ENCODE results near the gene HECTD4. TPM values are rescaled to one million over a fixed set of nuclear protein-coding genes. Genes with fewer than 3 reads are reported as not detected.
"Not testable (repeated sequence)": the region's sequence is repeated elsewhere in the genome, so short reads cannot be mapped to it uniquely, and the experiment has no call there.

Gene HECTD4
- total RNA-seq, 1 experiment from 2014 or later = 54.5 TPM

DNA sequence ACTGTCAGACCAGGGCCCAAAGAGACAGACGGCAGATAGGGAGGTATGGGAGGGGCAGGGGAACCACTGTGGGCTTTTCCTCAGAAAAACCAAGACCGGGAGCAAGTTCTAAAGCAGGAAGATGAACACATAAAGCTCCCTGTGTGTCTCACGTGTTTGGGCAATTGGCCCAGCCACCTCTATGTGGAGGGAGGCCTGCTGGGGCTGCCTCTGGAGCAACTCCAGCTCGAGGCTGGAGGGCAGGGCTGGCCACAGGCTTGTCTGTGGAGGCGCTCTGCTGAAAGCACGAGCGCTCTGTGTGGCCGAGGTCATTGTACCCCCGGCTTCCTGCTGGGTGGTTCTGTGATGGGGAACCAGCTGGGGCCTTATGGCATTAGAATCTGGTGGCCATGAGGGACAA is 220.5 kb downstream of the HECTD4 start:
- no peaks in the 10 kb centered on the region for H3K27me3 Mint-ChIP-seq (ENCODE audit: insufficient read depth, unreplicated experiment)
- ChIA-PET POLR2A (no interaction called here), CTCF (interaction anchor here (0.6 kb wide), 1 partner anchor 50 kb away, joined by 3 read pairs; no protein-coding TSS in a partner anchor)
- intact Hi-C loops (cut with micrococcal nuclease; ENCODE audit: unreplicated experiment) = no loop called here
- no TSS peak for BruUV-seq (replicated peaks)
- peaks cover 17% of the 10 kb centered on the region for H3K9me3 Mint-ChIP-seq (ENCODE audit: unreplicated experiment)
- no peaks in the 10 kb centered on the region for H3K4me1 Mint-ChIP-seq (ENCODE audit: low read depth, unreplicated experiment)
- H3K4me3 Mint-ChIP-seq (ENCODE audit: unreplicated experiment) = no peak overlapping the region
- H3K36me3 Mint-ChIP-seq (ENCODE audit: insufficient read depth, unreplicated experiment) = peaks cover 61% of the 10 kb centered on the region
- no peak for DNase-seq
- no peak overlapping the region for H3K4me3 ChIP-seq (ENCODE audit: low read depth, low read length)
- TF ChIP-seq, protein P1, sequence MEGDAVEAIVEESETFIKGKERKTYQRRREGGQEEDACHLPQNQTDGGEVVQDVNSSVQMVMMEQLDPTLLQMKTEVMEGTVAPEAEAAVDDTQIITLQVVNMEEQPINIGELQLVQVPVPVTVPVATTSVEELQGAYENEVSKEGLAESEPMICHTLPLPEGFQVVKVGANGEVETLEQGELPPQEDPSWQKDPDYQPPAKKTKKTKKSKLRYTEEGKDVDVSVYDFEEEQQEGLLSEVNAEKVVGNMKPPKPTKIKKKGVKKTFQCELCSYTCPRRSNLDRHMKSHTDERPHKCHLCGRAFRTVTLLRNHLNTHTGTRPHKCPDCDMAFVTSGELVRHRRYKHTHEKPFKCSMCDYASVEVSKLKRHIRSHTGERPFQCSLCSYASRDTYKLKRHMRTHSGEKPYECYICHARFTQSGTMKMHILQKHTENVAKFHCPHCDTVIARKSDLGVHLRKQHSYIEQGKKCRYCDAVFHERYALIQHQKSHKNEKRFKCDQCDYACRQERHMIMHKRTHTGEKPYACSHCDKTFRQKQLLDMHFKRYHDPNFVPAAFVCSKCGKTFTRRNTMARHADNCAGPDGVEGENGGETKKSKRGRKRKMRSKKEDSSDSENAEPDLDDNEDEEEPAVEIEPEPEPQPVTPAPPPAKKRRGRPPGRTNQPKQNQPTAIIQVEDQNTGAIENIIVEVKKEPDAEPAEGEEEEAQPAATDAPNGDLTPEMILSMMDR (IDR thresholded peaks at IDR 0.05; ENCODE audit: insufficient read depth in 1 of 2, low read depth in 1 of 2, low read length in 1 of 2, severe bottlenecking in 1 of 2, unreplicated experiment in 1 of 2) = no peak
- H3K27me3 ChIP-seq (replicated peaks; ENCODE audit: control insufficient read depth, insufficient read depth, low read length) = no peaks in the 10 kb centered on the region
- no peaks in the 10 kb centered on the region; the same call in 1 of the 2 replicates for H3K9me3 ChIP-seq
- H3K27ac Mint-ChIP-seq (ENCODE audit: unreplicated experiment) = no peak overlapping the region
- no peaks in the 10 kb centered on the region for H3K4me1 ChIP-seq
- peaks cover 2% of the 10 kb centered on the region; the same call in 1 of the 2 replicates for H3K36me3 ChIP-seq (ENCODE audit: control insufficient read depth, insufficient read depth, low read length)

DNA sequence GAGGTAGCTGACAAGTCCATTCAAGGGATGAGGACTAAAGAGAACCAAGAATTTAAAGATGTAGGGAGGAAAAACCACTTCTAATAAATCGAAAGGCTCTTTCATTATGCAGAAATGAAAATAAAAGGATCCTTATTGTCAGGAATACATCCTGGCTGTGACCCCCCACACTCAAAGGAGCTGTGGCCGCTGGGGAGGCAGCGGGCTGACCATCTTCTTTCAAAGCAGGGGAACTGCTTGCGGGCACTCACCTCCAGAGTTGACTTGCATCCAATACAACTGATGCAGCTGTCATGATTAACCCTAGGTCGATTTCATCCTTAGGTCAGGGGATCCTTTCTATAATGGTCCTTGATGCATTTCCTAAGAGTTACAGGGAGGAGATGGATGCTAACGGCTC is 221.6 kb downstream of the HECTD4 start:
- Histone ChIP-seq H3K36me3 (ENCODE audit: control insufficient read depth, insufficient read depth, low read length) (peaks cover 2% of the 10 kb centered on the region; the same call in 1 of the 2 replicates), H3K4me1 (no peaks in the 10 kb centered on the region), H3K9me3 (no peaks in the 10 kb centered on the region; the same call in 1 of the 2 replicates), H3K4me3 (ENCODE audit: low read depth, low read length) (no peak overlapping the region), H3K27me3 (replicated peaks; ENCODE audit: control insufficient read depth, insufficient read depth, low read length) (no peaks in the 10 kb centered on the region)
- Mint-ChIP-seq H3K27ac (ENCODE audit: unreplicated experiment) (no peak overlapping the region), H3K9me3 (ENCODE audit: unreplicated experiment) (peaks cover 28% of the 10 kb centered on the region), H3K27me3 (ENCODE audit: insufficient read depth, unreplicated experiment) (no peaks in the 10 kb centered on the region), H3K4me1 (ENCODE audit: low read depth, unreplicated experiment) (no peaks in the 10 kb centered on the region), H3K4me3 (ENCODE audit: unreplicated experiment) (no peak overlapping the region), H3K36me3 (ENCODE audit: insufficient read depth, unreplicated experiment) (peaks cover 60% of the 10 kb centered on the region)
- intact Hi-C loops (cut with micrococcal nuclease; ENCODE audit: unreplicated experiment) = no loop called here
- DNase-seq = no peak
- ChIA-PET CTCF (no interaction called here), POLR2A (no interaction called here)
- TF ChIP-seq, protein P1 (IDR thresholded peaks at IDR 0.05; ENCODE audit: insufficient read depth in 1 of 2, low read depth in 1 of 2, low read length in 1 of 2, severe bottlenecking in 1 of 2, unreplicated experiment in 1 of 2) = no peak
- no TSS peak for BruUV-seq (replicated peaks)

DNA sequence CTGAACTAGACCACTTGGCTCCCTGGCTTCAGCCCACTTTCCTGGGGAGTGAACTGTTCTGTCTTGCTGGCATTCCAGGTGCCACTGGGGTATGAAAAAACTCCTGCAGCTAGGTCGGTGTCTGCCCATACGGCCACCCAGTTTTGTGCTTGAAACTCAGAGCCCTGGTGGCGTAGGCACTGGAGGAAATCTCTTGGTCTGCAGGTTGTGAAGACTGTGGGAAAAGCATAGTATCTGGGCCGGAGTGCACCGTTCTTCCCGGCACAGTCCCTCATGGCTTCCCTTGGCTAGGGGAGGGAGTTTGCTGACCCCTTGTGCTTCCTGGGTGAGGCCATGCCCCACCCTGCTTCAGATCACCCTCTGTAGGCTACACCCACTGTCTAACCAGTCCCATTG is 223.1 kb downstream of the HECTD4 start:
- Mint-ChIP-seq H3K36me3 (ENCODE audit: insufficient read depth, unreplicated experiment) (peaks cover 61% of the 10 kb centered on the region), H3K27me3 (ENCODE audit: insufficient read depth, unreplicated experiment) (no peaks in the 10 kb centered on the region), H3K27ac (ENCODE audit: unreplicated experiment) (no peak overlapping the region), H3K9me3 (ENCODE audit: unreplicated experiment) (peaks cover 29% of the 10 kb centered on the region), H3K4me1 (ENCODE audit: low read depth, unreplicated experiment) (no peaks in the 10 kb centered on the region), H3K4me3 (ENCODE audit: unreplicated experiment) (no peak overlapping the region)
- DNase-seq = no peak
- no peak overlapping the region for H3K4me3 ChIP-seq (ENCODE audit: low read depth, low read length)
- TF ChIP-seq, protein P1 (IDR thresholded peaks at IDR 0.05; ENCODE audit: insufficient read depth in 1 of 2, low read depth in 1 of 2, low read length in 1 of 2, severe bottlenecking in 1 of 2, unreplicated experiment in 1 of 2) = no peak
- no peaks in the 10 kb centered on the region for H3K27me3 ChIP-seq (replicated peaks; ENCODE audit: control insufficient read depth, insufficient read depth, low read length)
- ChIA-PET CTCF (no interaction called here), POLR2A (no interaction called here)
- no peaks in the 10 kb centered on the region for H3K4me1 ChIP-seq
- intact Hi-C loops (cut with micrococcal nuclease; ENCODE audit: unreplicated experiment) = no loop called here
- no peaks in the 10 kb centered on the region; the same call in 1 of the 2 replicates for H3K9me3 ChIP-seq
- H3K36me3 ChIP-seq (ENCODE audit: control insufficient read depth, insufficient read depth, low read length) = peaks cover 2% of the 10 kb centered on the region; the same call in 1 of the 2 replicates
- no TSS peak for BruUV-seq (replicated peaks)

DNA sequence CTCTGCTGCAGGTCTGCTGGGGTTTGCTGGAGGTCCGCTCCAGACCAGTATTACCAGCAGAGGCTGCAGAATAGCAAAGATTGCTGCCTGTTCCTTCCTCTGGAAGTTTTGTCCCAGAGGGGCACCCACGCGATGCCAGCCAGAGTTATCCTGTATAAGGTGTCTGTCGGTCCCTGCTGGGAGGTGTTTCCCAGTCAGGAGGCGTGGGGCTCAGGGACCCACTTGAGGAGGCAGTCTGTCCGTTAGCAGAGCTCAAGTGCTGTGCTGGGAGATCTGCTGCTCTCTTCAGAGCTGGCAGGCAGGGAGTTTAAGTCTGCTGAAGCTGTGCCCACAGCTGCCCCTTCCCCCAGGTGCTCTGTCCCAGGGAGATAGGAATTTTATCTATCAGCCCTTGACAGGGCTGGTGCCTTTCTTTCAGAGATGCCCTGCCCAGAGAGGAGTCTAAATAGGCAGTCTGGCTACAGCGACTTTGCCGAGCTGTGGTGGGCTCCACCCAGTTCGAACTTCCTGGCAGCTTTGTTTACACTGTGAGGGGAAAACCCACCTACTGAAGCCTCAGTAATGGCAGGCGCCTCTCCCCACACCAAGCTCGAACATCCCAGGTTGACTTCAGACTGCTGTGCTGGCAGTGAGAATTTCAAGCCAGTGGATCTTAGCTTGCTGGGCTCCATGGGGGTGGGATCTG is 223.6 kb downstream of the HECTD4 start:
- peaks cover 29% of the 10 kb centered on the region for H3K9me3 Mint-ChIP-seq (ENCODE audit: unreplicated experiment)
- POLR2A ChIA-PET; intact Hi-C loops (cut with micrococcal nuclease; ENCODE audit: unreplicated experiment); CTCF ChIA-PET; H3K4me3 Mint-ChIP-seq (ENCODE audit: unreplicated experiment); H3K4me1 ChIP-seq; H3K9me3 ChIP-seq; DNase-seq; H3K27me3 ChIP-seq (replicated peaks; ENCODE audit: control insufficient read depth, insufficient read depth, low read length); H3K4me1 Mint-ChIP-seq (ENCODE audit: low read depth, unreplicated experiment); H3K36me3 ChIP-seq (ENCODE audit: control insufficient read depth, insufficient read depth, low read length); H3K27ac Mint-ChIP-seq (ENCODE audit: unreplicated experiment); H3K4me3 ChIP-seq (ENCODE audit: low read depth, low read length); BruUV-seq (replicated peaks); H3K27me3 Mint-ChIP-seq (ENCODE audit: insufficient read depth, unreplicated experiment): not testable (repeated sequence)
- peaks cover 61% of the 10 kb centered on the region for H3K36me3 Mint-ChIP-seq (ENCODE audit: insufficient read depth, unreplicated experiment)

Measured in Caco-2 (cell line).